GM12801 (cell line): ENCODE results near the gene TOGARAM2.

Source experiments
- CTCF ChIP-seq: IDR thresholded peaks from one replicate; pipeline ENCODE4 v1.5.1; 2011; ENCODE audit warnings: control low read depth; ENCODE audit not compliant: insufficient read length; ENCODE audit errors: extremely low read depth

TOGARAM2 gene

GRCh38 chr2:28960401-28960800, 20.7 kb upstream of the TOGARAM2 start:
- TF ChIP-seq CTCF: no peak

- TF ChIP-seq CTCF: no peak
These were observed 18.6 kb upstream of the TOGARAM2 start for GRCh38 chr2:28962505-28962904.

GRCh38 chr2:28970464-28971160, 10.5 kb upstream of the TOGARAM2 start:
- TF ChIP-seq CTCF: no peak

GRCh38 chr2:28972778-28973335, 8.2 kb upstream of the TOGARAM2 start:
- no peak for TF ChIP-seq CTCF

- no peak for TF ChIP-seq CTCF
These were observed 6.8 kb upstream of the TOGARAM2 start for GRCh38 chr2:28974252-28974651.

- TF ChIP-seq CTCF: no peak
These were observed 5.4 kb upstream of the TOGARAM2 start for GRCh38 chr2:28975671-28976070.

- TF ChIP-seq CTCF: no peak
These were observed 4.5 kb upstream of the TOGARAM2 start for GRCh38 chr2:28976584-28976983.
